ENCODE measurements around the gene CEP131. TPM values are rescaled to one million over a fixed set of nuclear protein-coding genes. Genes with fewer than 3 reads are reported as not detected.

CEP131 gene
- total RNA-seq, 1 donor from 2014 or later = 12.2 TPM

- Mint-ChIP-seq H3K4me1 (ENCODE audit: unreplicated experiment) (peaks cover 2% of the 10 kb centered on the region), H3K4me3 (ENCODE audit: unreplicated experiment) (peak within 1 kb of the TSS; percentile 32)
Measured at GRCh38 chr17:81166033-81166492, 56.7 kb downstream of the CEP131 start, which contains the start of gene AATK. Gene AATK, minus strand, starts transcription at chr17:81166221. Its CDS starts 229 bp downstream, at chr17:81165992.

DNA sequence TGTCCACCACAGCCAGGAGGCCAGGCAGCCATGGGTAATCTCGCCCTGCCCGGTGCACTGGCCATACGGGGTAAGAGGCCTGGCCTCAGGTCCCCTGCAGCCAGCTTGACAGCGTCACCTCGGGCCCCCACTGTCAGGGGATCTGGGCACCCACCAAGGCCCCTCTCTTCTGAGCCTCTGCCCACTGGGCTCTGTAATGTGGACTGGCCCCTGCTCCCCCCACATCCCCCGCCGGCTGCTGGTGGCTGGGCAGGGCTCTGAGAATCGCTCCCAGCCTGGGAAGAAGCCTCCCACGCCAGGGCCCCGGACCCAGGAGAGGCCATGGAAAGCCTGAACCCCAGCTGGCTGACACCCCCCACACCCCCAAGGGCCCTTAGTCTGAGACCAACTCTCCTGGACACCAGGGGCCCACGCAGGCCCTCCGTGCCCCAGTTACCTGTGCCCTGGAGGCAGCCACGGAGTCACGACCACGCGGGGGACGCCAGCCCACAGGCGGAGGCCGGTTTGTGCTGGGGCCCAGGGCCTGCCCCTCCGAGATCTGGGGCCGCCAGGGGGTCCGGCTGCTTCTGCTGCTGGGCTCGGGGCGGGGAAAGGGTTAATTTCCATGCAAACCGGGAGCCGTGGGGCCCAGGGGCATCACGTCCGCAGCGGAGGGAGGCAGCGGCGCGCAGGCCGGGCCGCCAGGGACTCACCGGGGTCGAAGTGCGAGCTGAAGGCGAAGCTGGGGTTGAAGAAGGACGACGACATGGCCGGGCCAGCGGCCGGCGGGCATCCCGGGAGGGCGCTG, 57.3 kb downstream of the CEP131 start, which contains the start of gene PVALEF:
PVALEF (plus strand) TSS at position 262 of the 787 bp plus-strand sequence. CDS start 15,720 bp downstream, outside the sequence.
- Mint-ChIP-seq H3K9me3 (ENCODE audit: unreplicated experiment) (no peaks in the 10 kb centered on the region), H3K27ac (ENCODE audit: unreplicated experiment) (no peak within 1 kb of the TSS), H3K4me3 (ENCODE audit: unreplicated experiment) (peak within 1 kb of the TSS; percentile 32), H3K4me1 (ENCODE audit: unreplicated experiment) (peaks cover 2% of the 10 kb centered on the region), H3K36me3 (ENCODE audit: unreplicated experiment) (no peaks in the 10 kb centered on the region), H3K27me3 (ENCODE audit: unreplicated experiment) (peaks cover 5% of the 10 kb centered on the region)
- no peak for TF ChIP-seq CTCF (IDR thresholded peaks at IDR 0.05)
- DNase-seq (ENCODE audit: extremely low spot score, unreplicated experiment) = no peak

More at GRCh38 chr17:81166033-81166492, 56.7 kb downstream of the CEP131 start, which contains the start of gene AATK:
- Mint-ChIP-seq H3K27ac (ENCODE audit: unreplicated experiment) (no peak within 1 kb of the TSS), H3K27me3 (ENCODE audit: unreplicated experiment) (peaks cover 5% of the 10 kb centered on the region), H3K36me3 (ENCODE audit: unreplicated experiment) (no peaks in the 10 kb centered on the region), H3K9me3 (ENCODE audit: unreplicated experiment) (no peaks in the 10 kb centered on the region)
- DNase-seq (ENCODE audit: extremely low spot score, unreplicated experiment) = no peak
- TF ChIP-seq CTCF (IDR thresholded peaks at IDR 0.05) = no peak

DNA sequence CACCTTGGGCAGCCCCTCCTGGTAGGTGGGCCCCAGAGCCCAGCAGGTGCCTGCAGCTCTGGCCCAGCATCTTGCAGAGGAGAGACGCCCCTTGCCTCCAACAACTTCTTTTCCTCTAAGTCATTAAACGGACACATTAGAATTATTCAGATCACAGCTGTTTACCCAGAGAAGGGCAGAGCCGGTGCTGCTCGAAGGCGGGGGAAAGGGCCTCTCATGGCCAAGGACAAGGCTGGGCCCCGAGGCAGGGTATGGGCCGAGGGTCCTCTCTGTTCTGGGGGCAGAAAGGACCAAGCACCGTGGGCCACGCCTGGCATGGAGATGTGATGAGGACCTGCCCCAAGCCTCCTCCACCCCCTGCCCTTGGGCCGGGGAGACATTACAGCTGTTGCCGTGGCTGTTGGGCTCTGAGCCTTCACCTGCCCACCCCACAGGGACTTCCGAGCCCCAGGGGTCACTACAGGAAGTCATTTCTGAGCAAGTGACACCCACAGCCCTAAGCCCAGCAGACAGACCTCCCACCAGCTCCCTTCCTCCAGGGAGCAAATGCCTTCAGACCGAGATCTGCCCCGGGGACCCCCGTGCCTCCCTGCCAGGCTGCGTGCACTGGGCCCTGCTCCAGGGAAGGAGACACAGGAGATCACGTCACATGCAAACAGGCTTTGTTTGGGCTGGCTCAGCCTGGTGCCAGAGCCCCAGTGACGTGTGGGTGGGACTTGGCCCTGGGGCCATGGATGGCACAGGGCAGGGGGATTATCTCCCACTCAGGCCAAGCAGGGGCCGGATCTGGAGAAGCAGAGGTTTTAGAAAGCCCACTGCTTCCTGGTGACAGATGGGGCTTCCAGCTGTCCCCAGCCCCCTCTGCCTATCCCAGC, 58.2 kb downstream of the CEP131 start:
- peaks cover 2% of the 10 kb centered on the region for H3K4me1 Mint-ChIP-seq (ENCODE audit: unreplicated experiment)
- H3K36me3 Mint-ChIP-seq (ENCODE audit: unreplicated experiment) = no peaks in the 10 kb centered on the region
- DNase-seq (ENCODE audit: extremely low spot score, unreplicated experiment) = no peak
- TF ChIP-seq CTCF (IDR thresholded peaks at IDR 0.05) = no peak
- H3K4me3 Mint-ChIP-seq (ENCODE audit: unreplicated experiment) = no peak overlapping the region
- peaks cover 5% of the 10 kb centered on the region for H3K27me3 Mint-ChIP-seq (ENCODE audit: unreplicated experiment)
- H3K9me3 Mint-ChIP-seq (ENCODE audit: unreplicated experiment) = no peaks in the 10 kb centered on the region
- H3K27ac Mint-ChIP-seq (ENCODE audit: unreplicated experiment) = no peak overlapping the region

- no peak for TF ChIP-seq CTCF (IDR thresholded peaks at IDR 0.05)
- Mint-ChIP-seq H3K27ac (ENCODE audit: unreplicated experiment) (no peak overlapping the region), H3K36me3 (ENCODE audit: unreplicated experiment) (no peaks in the 10 kb centered on the region), H3K4me3 (ENCODE audit: unreplicated experiment) (no peak overlapping the region), H3K27me3 (ENCODE audit: unreplicated experiment) (peaks cover 5% of the 10 kb centered on the region), H3K9me3 (ENCODE audit: unreplicated experiment) (no peaks in the 10 kb centered on the region), H3K4me1 (ENCODE audit: unreplicated experiment) (peaks cover 2% of the 10 kb centered on the region)
- no peak for DNase-seq (ENCODE audit: extremely low spot score, unreplicated experiment)
Measured at GRCh38 chr17:81163703-81164370, 58.9 kb downstream of the CEP131 start.

All from osteocyte (in vitro differentiated cells).